Hepatocyte (in vitro differentiated cells): ENCODE measurements around the gene LCE3E. TPM values are rescaled to one million over a fixed set of nuclear protein-coding genes. Genes with fewer than 3 reads are reported as not detected.
"Not testable (repeated sequence)": the region's sequence is repeated elsewhere in the genome, so short reads cannot be mapped to it uniquely, and the experiment has no call there.

Experiments used
- DNase-seq: peaks from one replicate; pipeline ENCODE4 v3.0.0-alpha.2; 2016; ENCODE audit warnings: low spot score
- H2AFZ ChIP-seq: fragments of 200-600 bp; sonication (generic); 2 replicates; pipeline ENCODE4 v1.6.0; 2016; ENCODE audit warnings: antibody characterized with exemption, mild to moderate bottlenecking
- H3K27ac ChIP-seq: fragments of 200-600 bp; sonication (generic); 2 replicates; pipeline ENCODE4 v1.5.1; 2016; ENCODE audit warnings: mild to moderate bottlenecking
- H3K27me3 ChIP-seq: fragments of 200-600 bp; sonication (generic); 2 replicates; pipeline ENCODE4 v1.6.1; 2016
- H3K36me3 ChIP-seq: fragments of 200-600 bp; sonication (generic); replicated peaks from 2 replicates; pipeline ENCODE4 v1.5.1; 2016; ENCODE audit warnings: low read depth; ENCODE audit not compliant: insufficient read depth
- H3K4me1 ChIP-seq: fragments of 200-600 bp; sonication (generic); 2 replicates; pipeline ENCODE4 v1.5.1; 2016; ENCODE audit warnings: mild to moderate bottlenecking, moderate library complexity; ENCODE audit not compliant: insufficient read depth
- H3K4me2 ChIP-seq: fragments of 200-600 bp; sonication (generic); 2 replicates; pipeline ENCODE4 v1.6.0; 2016
- H3K4me3 ChIP-seq: fragments of 200-600 bp; sonication (generic); 2 replicates; pipeline ENCODE4 v1.5.1; 2016; ENCODE audit warnings: mild to moderate bottlenecking
- H3K79me2 ChIP-seq: fragments of 200-600 bp; sonication (generic); 2 replicates; pipeline ENCODE4 v1.6.0; 2017; ENCODE audit warnings: mild to moderate bottlenecking
- H3K9me2 ChIP-seq: fragments of 200-600 bp; sonication (generic); replicated peaks from 2 replicates; pipeline ENCODE4 v1.6.0; 2017; ENCODE audit warnings: mild to moderate bottlenecking; ENCODE audit not compliant: insufficient read depth
- H3K9me3 ChIP-seq: fragments of 200-600 bp; sonication (generic); 2 replicates; pipeline ENCODE4 v1.5.1; 2016; ENCODE audit warnings: low read depth, mild to moderate bottlenecking
- H4K20me1 ChIP-seq: fragments of 200-600 bp; sonication (generic); 2 replicates; pipeline ENCODE4 v1.6.0; 2016; ENCODE audit warnings: mild to moderate bottlenecking; ENCODE audit not compliant: insufficient read depth, poor library complexity, severe bottlenecking
- CTCF ChIP-seq: fragments of 200-600 bp; sonication (generic); IDR thresholded peaks from 2 replicates; pipeline ENCODE4 v1.5.1; 2016; ENCODE audit warnings: antibody characterized with exemption, mild to moderate bottlenecking; ENCODE audit not compliant: poor library complexity
- EZH2 ChIP-seq: fragments of 200-600 bp; sonication (generic); IDR thresholded peaks from 2 replicates; pipeline ENCODE4 v1.6.1; 2016; ENCODE audit warnings: antibody characterized with exemption, mild to moderate bottlenecking, borderline replicate concordance
- EZH2phosphoT487 ChIP-seq: fragments of 200-600 bp; sonication (generic); IDR thresholded peaks from one replicate; pipeline ENCODE4 v1.6.1; 2018; ENCODE audit warnings: antibody characterized with exemption, mild to moderate bottlenecking, low read depth, moderate library complexity; ENCODE audit not compliant: unreplicated experiment, severe bottlenecking
- WGBS: methylation state at CpG from one replicate; pipeline ENCODE4 v1.1.6; 2016; ENCODE audit warnings: low lambda C conversion rate; ENCODE audit errors: missing lambda C conversion rate; 5-methylcytosine and 5-hydroxymethylcytosine counted together
- polyA plus RNA-seq: library from polyadenylated mRNA; unstranded; fragments of >200 nt; fragmentation: Nextera tagmentation; extraction: Ambion mirVana; gene quantifications from 2 replicates; pipeline ENCODE4 v1.2.1, GENCODE V29; 2016
- total RNA-seq: library from RNA; depleted of rRNA; stranded (reverse); fragments of >200 nt; gene quantifications from 2 replicates; pipeline ENCODE4 v1.2.3, GENCODE V29; 2014

Gene LCE3E
- total and polyA plus RNA-seq, 2 experiments from 2014 or later: not detected

- H3K79me2 ChIP-seq: no peaks in the 10 kb centered on the region
- TF ChIP-seq EZH2phosphoT487 (no peak), EZH2 (no peak), CTCF (no peak)
- H3K4me1 ChIP-seq: no peaks in the 10 kb centered on the region
- H3K36me3 ChIP-seq: no peaks in the 10 kb centered on the region
- no peak for DNase-seq
- H3K4me2 ChIP-seq: no peak overlapping the region
- no peak overlapping the region for H3K4me3 ChIP-seq
- H4K20me1 ChIP-seq: no peaks in the 10 kb centered on the region
- H3K9me3 ChIP-seq: no peaks in the 10 kb centered on the region
- WGBS: 67% methylated on average over 1 of the region's 1 CpG
- H3K27ac ChIP-seq: no peak overlapping the region
- no peak overlapping the region for H2AFZ ChIP-seq
- H3K9me2 ChIP-seq: no peaks in the 10 kb centered on the region
- H3K27me3 ChIP-seq: no peaks in the 10 kb centered on the region
These were observed 19.0 kb upstream of the LCE3E start for GRCh38 chr1:152585586-152585985.

DNA sequence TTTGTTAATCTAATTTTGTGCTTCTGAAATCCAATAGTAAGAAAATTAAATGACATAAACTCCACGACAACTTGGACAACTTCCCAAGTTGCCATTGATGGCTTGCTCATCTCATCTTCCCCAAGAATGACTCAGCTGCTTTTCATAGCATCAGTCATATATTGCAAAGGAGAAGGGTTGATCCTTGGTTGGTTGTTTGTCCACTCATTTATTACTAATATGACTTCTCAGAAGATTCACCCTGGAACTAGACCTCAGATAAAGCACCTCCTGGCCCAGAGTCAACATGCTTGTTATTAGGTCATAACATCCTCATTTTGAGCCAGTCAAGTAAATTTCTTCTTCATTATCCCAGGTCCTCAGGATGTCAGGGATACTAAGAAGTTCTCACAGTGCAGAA is 16.1 kb upstream of the LCE3E start:
- 50% methylated on average over 1 of the region's 1 CpG for WGBS
- Histone ChIP-seq H3K4me2 (no peak overlapping the region), H3K79me2 (no peaks in the 10 kb centered on the region), H3K4me3 (no peak overlapping the region), H2AFZ (no peak overlapping the region), H3K27ac (no peak overlapping the region), H3K9me2 (no peaks in the 10 kb centered on the region), H3K9me3 (no peaks in the 10 kb centered on the region), H4K20me1 (no peaks in the 10 kb centered on the region), H3K36me3 (no peaks in the 10 kb centered on the region), H3K27me3 (no peaks in the 10 kb centered on the region), H3K4me1 (no peaks in the 10 kb centered on the region)
- TF ChIP-seq CTCF (no peak), EZH2 (no peak), EZH2phosphoT487 (no peak)
- no peak for DNase-seq

- Histone ChIP-seq H3K79me2 (no peaks in the 10 kb centered on the region), H3K4me3 (no peak within 1 kb of the TSS), H3K36me3 (no peaks in the 10 kb centered on the region), H3K4me2 (no peak within 1 kb of the TSS), H3K27ac (no peak within 1 kb of the TSS), H2AFZ (no peak within 1 kb of the TSS), H4K20me1 (no peaks in the 10 kb centered on the region), H3K9me2 (no peaks in the 10 kb centered on the region), H3K4me1 (no peaks in the 10 kb centered on the region), H3K9me3 (no peaks in the 10 kb centered on the region), H3K27me3 (no peaks in the 10 kb centered on the region)
- TF ChIP-seq EZH2phosphoT487: no peak
- TF ChIP-seq CTCF: no peak
- TF ChIP-seq EZH2: no peak
- DNase-seq: no peak
- WGBS: 46% methylated on average over 4 of the region's 4 CpGs
These were observed 13.9 kb upstream of the LCE3E start, which contains the start of gene LCE3D for GRCh38 chr1:152580433-152580832. LCE3D (minus strand) TSS chr1:152580516; CDS start chr1:152579936, 580 bp downstream.

GRCh38 chr1:152579526-152579925 is 12.9 kb upstream of the LCE3E start:
- H3K9me3 ChIP-seq, H3K27me3 ChIP-seq, H4K20me1 ChIP-seq, DNase-seq, H3K27ac ChIP-seq, H3K4me2 ChIP-seq, H3K4me3 ChIP-seq, H3K4me1 ChIP-seq, H3K36me3 ChIP-seq, H3K79me2 ChIP-seq, H3K9me2 ChIP-seq, H2AFZ ChIP-seq: not testable (repeated sequence)
- 74% methylated on average over 9 of the region's 9 CpGs for WGBS
